Erythroblast (primary cell): ENCODE data around the gene PUS10.
"Not testable (repeated sequence)": the region's sequence is repeated elsewhere in the genome, so short reads cannot be mapped to it uniquely, and the experiment has no call there.

Experiments
- GATA1 ChIP-seq: IDR thresholded peaks from 2 replicates; pipeline ENCODE4 v1.6.1; 2011; ENCODE audit warnings: low read depth, mild to moderate bottlenecking, control low read depth, low read length, moderate library complexity
- POLR2A ChIP-seq: IDR thresholded peaks from 2 replicates; pipeline ENCODE4 v1.6.1; 2011; ENCODE audit warnings: mild to moderate bottlenecking, low read length

DNA sequence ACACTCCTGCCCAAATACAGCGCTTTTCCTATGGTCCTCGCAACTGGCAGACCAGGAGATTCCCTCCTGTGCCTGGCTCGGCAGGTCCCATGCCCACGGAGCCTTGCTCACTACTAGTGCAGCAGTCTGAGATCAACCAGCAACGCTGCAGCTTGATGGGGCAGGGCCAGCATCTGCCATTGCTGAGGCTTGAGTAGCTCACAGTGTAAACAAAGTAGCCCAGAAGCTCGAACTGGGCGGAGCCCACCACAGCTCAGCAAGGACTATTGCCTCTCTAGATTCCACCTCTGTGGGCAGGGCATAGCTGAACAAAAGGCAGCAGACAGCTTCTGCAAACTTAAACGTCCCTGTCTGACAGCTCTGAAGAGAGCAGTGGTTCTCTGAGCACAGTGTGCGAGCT, 16.5 kb upstream of the PUS10 start:
- not testable (repeated sequence) for TF ChIP-seq POLR2A, GATA1
